Activated T-cell treated with anti-CD3 and anti-CD28 coated beads, Interleukin-2, amount 50 U/mL, for 72 hours (primary cell): ENCODE results near the gene NKX6-2. TPM values are rescaled to one million over a fixed set of nuclear protein-coding genes. Genes with fewer than 3 reads are reported as not detected.

ENCODE experiments used
- ATAC-seq, 2 donors: fragments of 150-1000 bp; cut with Tn5 transposase; replicated peaks in 1 of 2; 2 replicates each; pipeline ENCODE4 v1.10.0; 2021; ENCODE audit warnings: moderate library complexity in 2 of 2, mild to moderate bottlenecking in 1 of 2
- DNase-seq, 2 donors: peaks; one replicate each; pipeline ENCODE4 v3.0.0; 2021 to 2022; ENCODE audit warnings: mixed read lengths in 1 of 2
- H3K27ac Mint-ChIP-seq: one replicate; pipeline ENCODE4 v1.8.0; 2022; ENCODE audit warnings: mild to moderate bottlenecking, moderate library complexity, mixed read lengths
- H3K27me3 Mint-ChIP-seq: one replicate; pipeline ENCODE4 v1.8.0; 2022; ENCODE audit warnings: low read depth, mixed read lengths
- H3K36me3 Mint-ChIP-seq, 2 donors: one replicate each; pipeline ENCODE4 v1.8.0; 2022; ENCODE audit warnings: mixed read lengths in 2 of 2, mild to moderate bottlenecking in 1 of 2; ENCODE audit not compliant: insufficient read depth in 2 of 2
- H3K4me1 Mint-ChIP-seq: one replicate; pipeline ENCODE4 v1.8.0; 2022; ENCODE audit warnings: low read depth, mixed read lengths
- H3K4me3 Mint-ChIP-seq, 2 donors: one replicate each; pipeline ENCODE4 v1.8.0; 2022; ENCODE audit warnings: mild to moderate bottlenecking in 2 of 2, mixed read lengths in 2 of 2, moderate library complexity in 2 of 2
- H3K9me3 Mint-ChIP-seq, 2 donors: one replicate each; pipeline ENCODE4 v1.8.0; 2022; ENCODE audit warnings: mixed read lengths in 2 of 2
- total RNA-seq, 2 donors: library from RNA; stranded (reverse); gene quantifications; one replicate each; pipeline ENCODE4 v1.2.3, GENCODE V29; 2022

Gene NKX6-2
- total RNA-seq, 2 donors from 2014 or later: not detected

- no peak overlapping the region for H3K27ac Mint-ChIP-seq
- H3K27me3 Mint-ChIP-seq: no peaks in the 10 kb centered on the region
- DNase-seq (no peak), ATAC-seq (no peak)
- H3K9me3 Mint-ChIP-seq: no peaks in the 10 kb centered on the region
- H3K4me1 Mint-ChIP-seq: no peaks in the 10 kb centered on the region
- no peak overlapping the region for H3K4me3 Mint-ChIP-seq
- no peaks in the 10 kb centered on the region for H3K36me3 Mint-ChIP-seq
Observed at GRCh38 chr10:132737390-132738048, 48.4 kb downstream of the NKX6-2 start.

DNA sequence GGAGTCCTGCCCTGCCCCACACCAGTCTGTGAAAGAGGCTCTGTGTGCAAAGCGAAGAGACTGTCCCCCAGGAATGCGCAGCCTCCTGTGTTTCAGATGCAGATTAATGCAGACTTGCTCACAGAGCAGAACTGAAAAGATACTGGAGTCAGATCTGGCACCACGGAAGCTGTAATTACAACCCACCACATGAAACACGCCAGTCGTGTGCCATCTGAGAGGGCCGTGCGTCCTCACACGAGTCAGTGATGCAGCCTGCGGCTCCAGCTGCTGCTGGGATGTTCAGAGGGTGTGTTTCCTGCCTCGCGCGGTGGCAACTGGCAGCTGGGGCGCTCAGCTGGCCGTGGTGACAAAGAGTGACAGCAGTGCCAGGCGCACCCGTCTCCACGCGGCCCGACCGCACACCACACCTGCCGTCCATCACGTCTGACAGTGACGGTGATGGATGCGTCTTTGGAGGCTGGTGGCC is 50.0 kb downstream of the NKX6-2 start:
- Mint-ChIP-seq H3K9me3 (no peaks in the 10 kb centered on the region), H3K27ac (no peak overlapping the region), H3K36me3 (no peaks in the 10 kb centered on the region), H3K27me3 (no peaks in the 10 kb centered on the region), H3K4me1 (no peaks in the 10 kb centered on the region), H3K4me3 (no peak overlapping the region)
- DNase-seq (no peak), ATAC-seq (no peak)

- no peaks in the 10 kb centered on the region for H3K4me1 Mint-ChIP-seq
- no peaks in the 10 kb centered on the region for H3K9me3 Mint-ChIP-seq
- no peaks in the 10 kb centered on the region for H3K36me3 Mint-ChIP-seq
- ATAC-seq (no peak), DNase-seq (no peak)
- no peak overlapping the region for H3K27ac Mint-ChIP-seq
- no peak overlapping the region for H3K4me3 Mint-ChIP-seq
- H3K27me3 Mint-ChIP-seq: no peaks in the 10 kb centered on the region
Observed at GRCh38 chr10:132735341-132735775, 50.6 kb downstream of the NKX6-2 start.

DNA sequence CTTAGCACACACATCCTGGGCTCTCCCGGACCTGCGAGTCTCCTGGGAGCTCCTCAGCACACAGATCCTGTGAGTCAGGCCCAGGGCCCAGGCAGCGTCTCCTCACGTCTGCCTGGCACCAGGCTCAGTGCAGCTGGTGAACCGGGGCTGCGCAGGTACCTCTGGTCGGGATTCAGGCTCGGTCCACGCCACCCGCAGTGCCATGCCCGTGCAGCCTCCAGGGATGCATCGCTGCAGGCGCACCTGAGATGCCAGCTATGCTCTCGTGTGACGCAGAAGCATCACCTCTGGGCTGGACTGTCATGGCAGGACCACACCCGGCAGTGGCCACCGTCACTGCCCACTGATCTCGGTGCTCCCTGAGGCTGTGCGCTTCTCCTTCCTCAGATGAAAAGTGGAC is 52.0 kb downstream of the NKX6-2 start:
- H3K36me3 Mint-ChIP-seq: no peaks in the 10 kb centered on the region
- no peak overlapping the region for H3K4me3 Mint-ChIP-seq
- no peaks in the 10 kb centered on the region for H3K9me3 Mint-ChIP-seq
- no peaks in the 10 kb centered on the region for H3K4me1 Mint-ChIP-seq
- ATAC-seq (no peak), DNase-seq (no peak)
- no peak overlapping the region for H3K27ac Mint-ChIP-seq
- no peaks in the 10 kb centered on the region for H3K27me3 Mint-ChIP-seq

Other genes starting within 250 kb of the NKX6-2 start
- 10 to 100 TPM; 11.0 to 14.9 TPM for gene INPP5A, start 248.4 kb downstream of the NKX6-2 start, total RNA-seq
- gene CFAP46, start 156.4 kb upstream of the NKX6-2 start, total RNA-seq: under 1 TPM; 0.16 to 0.26 TPM